Spleen (tissue), 7 donors: ENCODE measurements around the gene TACC3.

ENCODE experiments used
- CTCF ChIP-seq, 11 experiments: fragments of 200-600 bp in 7 of 11; fragments of 450-650 bp in 4 of 11; sonication (generic) in 4 of 11; IDR thresholded peaks in 8 of 11; conservative IDR thresholded peaks in 3 of 11; 1 replicate in 7 of 11; 2 replicates in 4 of 11; pipeline versions ENCODE4 v1.4.0 to v1.8.0; 2016 to 2021; ENCODE audit warnings: antibody characterized with exemption in 11 of 11, inconsistent platforms in 4 of 11, mild to moderate bottlenecking in 1 of 11
- POLR2AphosphoS5 ChIP-seq, 3 donors: sonication (generic); formaldehyde crosslinking; IDR thresholded peaks; one replicate each; pipeline ENCODE4 v1.5.1; 2017; ENCODE audit warnings: antibody characterized with exemption in 3 of 3
- donor health status: DM: no; HTN: no; CAD: no; lungs with moderate emphysema.
- donor health status: DM: no; HTN: no; CAD: no.
- donor health status: DM: no; HTN: no; CAD: no.

- no peak for TF ChIP-seq CTCF (IDR thresholded peaks at IDR 0.05 in 8 of 11, conservative IDR thresholded peaks at IDR 0.05 in 3 of 11)
- TF ChIP-seq POLR2AphosphoS5 (IDR thresholded peaks at IDR 0.05): no peak
Observed at GRCh38 chr4:1756893-1757779, 35.8 kb downstream of the TACC3 start.
